ENCODE data around the gene STK33.

DNA sequence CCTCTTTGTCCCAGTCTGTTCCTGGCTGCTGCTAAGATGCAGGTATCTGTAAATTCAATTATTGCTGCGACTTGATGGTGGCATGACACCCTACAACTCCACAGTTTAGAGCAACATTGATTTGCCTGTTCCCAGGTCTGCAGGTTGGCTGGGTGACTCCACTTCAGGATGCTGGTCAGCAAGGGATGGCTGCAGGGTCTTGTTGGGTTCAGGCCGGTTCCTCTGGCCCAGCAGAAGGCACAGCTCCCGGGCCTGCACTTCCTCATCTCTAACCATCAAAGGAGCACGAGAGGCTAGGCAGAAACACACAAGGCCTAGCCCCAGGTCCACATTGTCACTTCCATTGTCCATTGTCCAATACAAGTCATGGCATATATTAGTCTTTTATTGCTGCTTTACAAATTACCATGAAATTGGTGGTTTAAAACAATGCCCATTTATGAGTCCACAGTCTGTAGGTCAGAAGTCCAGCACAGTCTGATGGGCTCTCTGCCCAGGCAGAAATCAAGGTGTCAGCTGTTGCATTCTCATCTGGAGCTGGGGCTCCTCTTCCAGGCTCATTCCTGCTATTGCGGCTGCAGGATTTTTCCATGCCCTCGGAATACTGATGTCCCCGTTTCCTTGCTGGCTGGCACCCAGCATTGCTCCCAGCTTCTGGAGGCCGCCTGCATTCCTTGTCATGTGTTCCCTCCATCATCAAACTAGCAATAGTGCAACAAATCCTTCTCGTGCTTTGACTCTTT, 233.8 kb downstream of the STK33 start:
- TF ChIP-seq, protein P1, sequence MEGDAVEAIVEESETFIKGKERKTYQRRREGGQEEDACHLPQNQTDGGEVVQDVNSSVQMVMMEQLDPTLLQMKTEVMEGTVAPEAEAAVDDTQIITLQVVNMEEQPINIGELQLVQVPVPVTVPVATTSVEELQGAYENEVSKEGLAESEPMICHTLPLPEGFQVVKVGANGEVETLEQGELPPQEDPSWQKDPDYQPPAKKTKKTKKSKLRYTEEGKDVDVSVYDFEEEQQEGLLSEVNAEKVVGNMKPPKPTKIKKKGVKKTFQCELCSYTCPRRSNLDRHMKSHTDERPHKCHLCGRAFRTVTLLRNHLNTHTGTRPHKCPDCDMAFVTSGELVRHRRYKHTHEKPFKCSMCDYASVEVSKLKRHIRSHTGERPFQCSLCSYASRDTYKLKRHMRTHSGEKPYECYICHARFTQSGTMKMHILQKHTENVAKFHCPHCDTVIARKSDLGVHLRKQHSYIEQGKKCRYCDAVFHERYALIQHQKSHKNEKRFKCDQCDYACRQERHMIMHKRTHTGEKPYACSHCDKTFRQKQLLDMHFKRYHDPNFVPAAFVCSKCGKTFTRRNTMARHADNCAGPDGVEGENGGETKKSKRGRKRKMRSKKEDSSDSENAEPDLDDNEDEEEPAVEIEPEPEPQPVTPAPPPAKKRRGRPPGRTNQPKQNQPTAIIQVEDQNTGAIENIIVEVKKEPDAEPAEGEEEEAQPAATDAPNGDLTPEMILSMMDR (conservative IDR thresholded peaks at IDR 0.05): no peak
- TF ChIP-seq EZH2 (IDR thresholded peaks at IDR 0.05; ENCODE audit: low read depth): no peak
